ENCODE measurements around the gene TRIM63.

Gene TRIM63

GRCh38 chr1:26059906-26060305 lies 7.5 kb downstream of the TRIM63 start:
- no peak overlapping the region for H3K4me3 ChIP-seq (ENCODE audit: low read depth, low read length)
- DNase-seq (ENCODE audit: low read depth), result no peak
- TF ChIP-seq CTCF (IDR thresholded peaks at IDR 0.05; ENCODE audit: insufficient read depth, low read depth, low read length, missing control alignments), result no peak

- TF ChIP-seq CTCF (IDR thresholded peaks at IDR 0.05; ENCODE audit: insufficient read depth, low read depth, low read length, missing control alignments), result no peak
- DNase-seq (ENCODE audit: low read depth), result no peak
- no peak overlapping the region for H3K4me3 ChIP-seq (ENCODE audit: low read depth, low read length)
These were observed 9.3 kb downstream of the TRIM63 start for GRCh38 chr1:26058052-26058595.

GRCh38 chr1:26057189-26057588 lies 10.2 kb downstream of the TRIM63 start:
- DNase-seq (ENCODE audit: low read depth), result no peak
- no peak for TF ChIP-seq CTCF (IDR thresholded peaks at IDR 0.05; ENCODE audit: insufficient read depth, low read depth, low read length, missing control alignments)
- H3K4me3 ChIP-seq (ENCODE audit: low read depth, low read length), result no peak overlapping the region

GRCh38 chr1:26055041-26055440 lies 12.4 kb downstream of the TRIM63 start:
- TF ChIP-seq CTCF (IDR thresholded peaks at IDR 0.05; ENCODE audit: insufficient read depth, low read depth, low read length, missing control alignments), result no peak
- no peak for DNase-seq (ENCODE audit: low read depth)
- no peak overlapping the region for H3K4me3 ChIP-seq (ENCODE audit: low read depth, low read length)

GRCh38 chr1:26053718-26054560 lies 13.5 kb downstream of the TRIM63 start:
- DNase-seq (ENCODE audit: low read depth), result no peak
- TF ChIP-seq CTCF (IDR thresholded peaks at IDR 0.05; ENCODE audit: insufficient read depth, low read depth, low read length, missing control alignments), result no peak
- H3K4me3 ChIP-seq (ENCODE audit: low read depth, low read length), result no peak overlapping the region

GRCh38 chr1:26050248-26050640 lies 17.2 kb downstream of the TRIM63 start:
- no peak for TF ChIP-seq CTCF (IDR thresholded peaks at IDR 0.05; ENCODE audit: insufficient read depth, low read depth, low read length, missing control alignments)
- H3K4me3 ChIP-seq (ENCODE audit: low read depth, low read length), result no peak overlapping the region

More at GRCh38 chr1:26050248-26050640, 17.2 kb downstream of the TRIM63 start:
- DNase-seq (ENCODE audit: low read depth), result no peak
